GM12874 (cell line): Measurements from ENCODE around the gene DDX28.

Experiments
- TF ChIP-seq, protein P1 (sequence below): IDR thresholded peaks from 2 replicates; pipeline ENCODE4 v1.5.1; 2011; ENCODE audit warnings: low read depth, mild to moderate bottlenecking, control low read depth, low read length, moderate library complexity; ENCODE audit not compliant: insufficient read depth

DDX28 gene, protein sequence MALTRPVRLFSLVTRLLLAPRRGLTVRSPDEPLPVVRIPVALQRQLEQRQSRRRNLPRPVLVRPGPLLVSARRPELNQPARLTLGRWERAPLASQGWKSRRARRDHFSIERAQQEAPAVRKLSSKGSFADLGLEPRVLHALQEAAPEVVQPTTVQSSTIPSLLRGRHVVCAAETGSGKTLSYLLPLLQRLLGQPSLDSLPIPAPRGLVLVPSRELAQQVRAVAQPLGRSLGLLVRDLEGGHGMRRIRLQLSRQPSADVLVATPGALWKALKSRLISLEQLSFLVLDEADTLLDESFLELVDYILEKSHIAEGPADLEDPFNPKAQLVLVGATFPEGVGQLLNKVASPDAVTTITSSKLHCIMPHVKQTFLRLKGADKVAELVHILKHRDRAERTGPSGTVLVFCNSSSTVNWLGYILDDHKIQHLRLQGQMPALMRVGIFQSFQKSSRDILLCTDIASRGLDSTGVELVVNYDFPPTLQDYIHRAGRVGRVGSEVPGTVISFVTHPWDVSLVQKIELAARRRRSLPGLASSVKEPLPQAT

DNA sequence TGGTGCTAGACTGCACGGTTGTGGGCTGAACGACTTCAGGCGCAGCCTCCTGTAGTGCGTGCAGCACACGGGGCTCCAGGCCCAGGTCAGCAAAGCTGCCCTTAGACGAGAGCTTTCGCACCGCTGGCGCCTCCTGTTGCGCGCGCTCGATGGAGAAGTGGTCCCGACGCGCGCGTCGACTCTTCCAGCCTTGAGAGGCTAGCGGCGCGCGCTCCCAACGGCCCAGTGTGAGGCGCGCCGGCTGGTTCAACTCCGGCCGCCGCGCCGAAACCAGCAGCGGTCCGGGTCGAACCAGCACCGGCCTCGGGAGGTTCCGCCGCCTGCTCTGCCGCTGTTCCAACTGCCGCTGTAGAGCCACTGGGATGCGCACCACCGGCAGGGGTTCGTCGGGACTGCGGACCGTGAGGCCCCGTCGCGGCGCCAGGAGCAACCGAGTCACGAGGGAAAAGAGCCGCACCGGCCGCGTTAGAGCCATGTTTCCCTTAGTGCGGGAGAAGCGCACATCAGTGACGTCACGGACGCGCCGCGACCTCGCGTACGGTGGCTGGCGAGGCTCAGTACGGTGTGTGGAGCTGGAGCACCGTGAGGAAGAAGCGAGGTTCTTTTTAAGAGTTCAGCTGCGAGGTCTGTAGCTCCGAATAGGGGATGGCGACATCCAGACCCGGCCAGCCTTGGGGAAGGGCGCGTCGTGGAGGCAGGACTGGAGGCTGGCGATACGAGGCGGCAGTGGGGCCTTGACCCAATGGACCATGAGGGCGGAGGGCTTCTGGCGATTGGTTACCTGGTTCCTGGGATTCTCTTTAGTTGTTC is at the start of gene DDX28, which contains the start of gene DUS2:
DDX28 (minus strand) TSS at position 505 of the 810 bp plus-strand sequence; CDS start at position 475, 30 bp downstream.
DUS2 (plus strand) TSS at position 557 of the 810 bp plus-strand sequence. CDS start 14,740 bp downstream, outside the sequence.
- TF ChIP-seq, protein P1, sequence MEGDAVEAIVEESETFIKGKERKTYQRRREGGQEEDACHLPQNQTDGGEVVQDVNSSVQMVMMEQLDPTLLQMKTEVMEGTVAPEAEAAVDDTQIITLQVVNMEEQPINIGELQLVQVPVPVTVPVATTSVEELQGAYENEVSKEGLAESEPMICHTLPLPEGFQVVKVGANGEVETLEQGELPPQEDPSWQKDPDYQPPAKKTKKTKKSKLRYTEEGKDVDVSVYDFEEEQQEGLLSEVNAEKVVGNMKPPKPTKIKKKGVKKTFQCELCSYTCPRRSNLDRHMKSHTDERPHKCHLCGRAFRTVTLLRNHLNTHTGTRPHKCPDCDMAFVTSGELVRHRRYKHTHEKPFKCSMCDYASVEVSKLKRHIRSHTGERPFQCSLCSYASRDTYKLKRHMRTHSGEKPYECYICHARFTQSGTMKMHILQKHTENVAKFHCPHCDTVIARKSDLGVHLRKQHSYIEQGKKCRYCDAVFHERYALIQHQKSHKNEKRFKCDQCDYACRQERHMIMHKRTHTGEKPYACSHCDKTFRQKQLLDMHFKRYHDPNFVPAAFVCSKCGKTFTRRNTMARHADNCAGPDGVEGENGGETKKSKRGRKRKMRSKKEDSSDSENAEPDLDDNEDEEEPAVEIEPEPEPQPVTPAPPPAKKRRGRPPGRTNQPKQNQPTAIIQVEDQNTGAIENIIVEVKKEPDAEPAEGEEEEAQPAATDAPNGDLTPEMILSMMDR, result no peak

DNA sequence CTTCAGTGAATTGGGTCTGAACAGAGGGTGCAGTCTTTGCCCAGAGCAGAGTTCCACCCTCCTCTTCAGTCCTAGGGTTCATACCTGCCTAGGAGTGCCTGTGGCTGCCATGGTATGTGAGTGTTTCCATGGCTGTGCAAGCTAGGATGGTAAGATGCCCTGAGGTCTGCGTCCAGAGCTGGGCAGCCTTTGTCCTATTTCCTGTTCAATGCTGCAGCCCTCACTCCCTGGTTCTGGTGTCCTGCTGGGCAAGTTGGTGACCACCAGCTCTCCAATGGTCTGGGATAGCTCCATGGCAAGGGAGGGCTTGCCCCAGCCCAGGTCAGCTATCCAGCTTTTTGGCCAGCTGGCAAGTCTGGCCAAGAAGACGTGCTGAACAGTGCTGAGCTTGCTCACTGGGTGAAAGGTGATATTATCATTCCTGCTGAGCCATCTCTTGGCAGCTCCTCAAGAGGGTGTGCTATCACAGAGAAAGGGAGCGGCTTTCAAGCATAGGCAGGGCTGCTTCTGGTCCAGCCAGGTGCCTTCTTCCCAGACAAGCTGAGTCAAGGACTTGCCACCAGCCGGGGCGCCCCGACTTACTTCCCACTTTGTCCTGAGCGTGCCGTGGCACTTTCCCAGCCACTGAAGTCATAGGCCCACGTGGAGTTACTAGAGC is 49.1 kb upstream of the DDX28 start:
- TF ChIP-seq, protein P1, result no peak

DNA sequence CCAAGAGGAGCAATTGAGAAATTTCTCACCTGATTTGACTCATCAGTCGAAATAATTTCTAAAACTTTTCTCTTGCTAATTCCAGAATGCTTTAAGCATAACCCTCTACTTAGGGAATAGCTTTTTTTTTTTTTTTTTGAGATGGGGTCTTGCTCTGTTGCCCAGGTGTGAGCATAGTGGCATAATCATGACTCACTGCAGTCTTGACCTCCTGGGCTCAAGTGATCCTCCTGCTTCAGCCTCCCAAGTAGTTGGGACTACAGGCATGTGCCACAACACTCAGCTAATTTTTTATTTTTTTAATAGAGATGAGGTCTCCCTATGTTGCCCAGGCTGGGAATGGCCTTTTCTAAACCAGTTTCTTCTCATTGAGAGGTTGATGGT is 48.5 kb upstream of the DDX28 start:
- TF ChIP-seq, protein P1, result no peak

DNA sequence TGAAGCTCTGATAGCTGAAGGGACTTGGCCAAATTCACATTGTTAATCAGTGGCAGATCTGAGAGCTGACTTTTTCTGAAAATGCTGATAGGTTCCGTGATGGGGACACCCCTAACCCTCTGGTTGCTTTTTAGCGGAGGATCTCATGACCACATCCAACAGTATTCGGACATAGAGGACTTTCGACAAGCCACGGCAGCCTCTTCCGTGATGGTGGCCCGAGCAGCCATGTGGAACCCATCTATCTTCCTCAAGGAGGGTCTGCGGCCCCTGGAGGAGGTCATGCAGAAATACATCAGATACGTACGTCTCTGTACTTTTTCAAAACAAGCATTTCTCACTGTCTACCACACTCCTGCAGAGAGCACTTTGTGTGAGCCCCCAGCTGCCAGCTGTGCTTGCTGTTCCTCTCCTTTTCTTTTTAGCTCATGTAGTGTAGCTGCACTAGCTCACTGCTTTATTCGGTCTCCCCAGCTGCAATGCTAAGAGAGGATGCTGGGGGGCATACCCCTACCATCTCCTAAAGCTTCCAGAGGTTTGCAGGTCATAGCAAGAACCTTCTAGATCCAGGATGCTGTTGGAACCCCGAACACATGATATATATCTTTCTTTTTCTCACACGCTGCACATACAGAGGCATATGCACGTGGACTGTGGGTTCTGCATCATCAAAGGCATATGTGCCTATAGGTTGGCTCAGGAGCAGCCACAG is 47.9 kb upstream of the DDX28 start:
- TF ChIP-seq, protein P1, result 0 out of 2 replicates have a peak, but pooled peaks have one; percentile 7

DNA sequence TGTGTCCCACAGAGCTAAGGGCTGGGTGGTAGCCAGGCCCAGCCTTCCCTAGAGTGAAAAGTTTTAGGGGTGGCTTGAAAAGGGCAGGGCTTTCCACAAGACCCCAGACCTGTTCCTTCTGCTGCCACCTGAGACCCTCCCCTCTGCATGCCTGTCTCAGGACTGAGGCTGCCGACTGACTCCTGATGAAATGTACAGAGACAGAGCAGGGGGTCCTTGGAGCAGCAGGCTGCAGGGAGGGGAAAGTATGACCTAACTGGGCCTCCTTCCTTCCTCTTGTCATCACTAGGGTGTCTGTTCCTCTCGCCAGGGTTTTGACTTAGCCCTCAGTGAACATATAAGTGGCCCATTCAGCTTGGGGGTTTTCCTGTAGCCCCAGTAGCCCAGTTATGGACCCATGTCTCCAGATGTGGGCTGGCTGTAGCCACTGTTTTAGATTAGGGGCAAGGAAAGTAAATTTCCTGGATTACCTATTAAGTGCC is 47.3 kb upstream of the DDX28 start:
- TF ChIP-seq, protein P1, result no peak

DNA sequence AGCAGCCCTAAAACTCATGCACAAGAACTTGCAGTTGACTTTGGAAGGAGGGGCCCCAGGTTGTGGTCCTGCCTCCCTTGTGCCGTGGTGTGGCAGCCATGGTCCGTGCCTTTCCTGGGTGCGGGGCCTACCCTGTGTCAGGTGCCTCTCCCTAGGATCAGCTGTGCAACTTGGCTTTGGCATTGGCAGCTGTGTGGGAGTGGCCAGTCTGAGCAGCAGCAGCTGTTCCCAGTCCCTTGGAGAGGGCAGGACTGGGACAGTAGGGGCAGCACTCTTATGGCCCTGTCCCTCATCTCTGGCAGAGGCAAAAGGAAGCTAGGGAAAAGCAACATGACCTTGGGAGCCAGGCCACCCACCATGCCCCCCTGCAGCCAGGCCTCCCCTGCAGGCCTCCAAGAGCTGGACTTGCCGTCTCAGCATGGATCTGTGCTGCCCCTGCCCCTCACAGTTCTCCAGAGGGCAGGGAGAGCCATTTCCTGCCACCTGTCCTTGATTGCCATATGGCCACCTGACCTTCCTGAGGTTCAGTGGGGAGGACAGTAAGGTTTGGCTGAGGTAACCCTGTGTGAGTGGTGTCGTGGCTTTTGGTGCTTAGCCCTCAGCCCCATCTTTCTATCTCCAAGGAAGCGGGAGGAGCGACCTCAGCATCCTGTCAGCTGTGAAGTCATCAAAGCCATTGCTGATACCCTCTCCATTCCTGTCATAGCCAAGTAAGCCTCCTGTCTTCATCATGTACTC is 46.6 kb upstream of the DDX28 start:
- TF ChIP-seq, protein P1, result no peak
